Measurements from ENCODE around the gene ZNF132.

DNA sequence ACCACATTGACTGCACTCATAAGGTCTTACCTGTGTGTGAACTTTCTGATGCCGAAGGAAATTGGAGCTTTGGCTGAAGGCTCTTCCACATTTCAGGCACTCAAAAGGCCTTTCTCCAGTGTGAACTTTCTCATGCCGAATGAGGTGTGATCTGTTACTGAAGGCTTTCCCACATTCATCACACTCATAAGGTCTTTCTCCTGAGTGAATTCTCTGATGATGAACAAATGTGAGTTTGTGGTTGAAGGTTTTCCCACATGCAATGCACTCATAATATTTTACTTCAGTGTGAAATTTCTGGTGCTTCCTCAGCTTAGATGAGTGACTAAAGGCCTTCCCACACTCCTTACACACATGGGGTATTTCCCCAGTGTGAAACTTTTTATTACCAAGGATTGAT, 5.7 kb downstream of the ZNF132 start:
- TF ChIP-seq, protein P1, sequence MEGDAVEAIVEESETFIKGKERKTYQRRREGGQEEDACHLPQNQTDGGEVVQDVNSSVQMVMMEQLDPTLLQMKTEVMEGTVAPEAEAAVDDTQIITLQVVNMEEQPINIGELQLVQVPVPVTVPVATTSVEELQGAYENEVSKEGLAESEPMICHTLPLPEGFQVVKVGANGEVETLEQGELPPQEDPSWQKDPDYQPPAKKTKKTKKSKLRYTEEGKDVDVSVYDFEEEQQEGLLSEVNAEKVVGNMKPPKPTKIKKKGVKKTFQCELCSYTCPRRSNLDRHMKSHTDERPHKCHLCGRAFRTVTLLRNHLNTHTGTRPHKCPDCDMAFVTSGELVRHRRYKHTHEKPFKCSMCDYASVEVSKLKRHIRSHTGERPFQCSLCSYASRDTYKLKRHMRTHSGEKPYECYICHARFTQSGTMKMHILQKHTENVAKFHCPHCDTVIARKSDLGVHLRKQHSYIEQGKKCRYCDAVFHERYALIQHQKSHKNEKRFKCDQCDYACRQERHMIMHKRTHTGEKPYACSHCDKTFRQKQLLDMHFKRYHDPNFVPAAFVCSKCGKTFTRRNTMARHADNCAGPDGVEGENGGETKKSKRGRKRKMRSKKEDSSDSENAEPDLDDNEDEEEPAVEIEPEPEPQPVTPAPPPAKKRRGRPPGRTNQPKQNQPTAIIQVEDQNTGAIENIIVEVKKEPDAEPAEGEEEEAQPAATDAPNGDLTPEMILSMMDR (conservative IDR thresholded peaks at IDR 0.05) = no peak
- no peak for TF ChIP-seq EZH2 (IDR thresholded peaks at IDR 0.05; ENCODE audit: low read depth)
